ENCODE measurements around the gene RNF25. TPM values are rescaled to one million over a fixed set of nuclear protein-coding genes. Genes with fewer than 3 reads are reported as not detected.
A peak's percentile ranks its signal among the peaks of the same experiment; 100 is the strongest.

RNF25 gene
- polyA plus RNA-seq, 2 of the 4 experiments (the other 2 are of a cell fraction) = 33.8 to 61.5 TPM

DNA sequence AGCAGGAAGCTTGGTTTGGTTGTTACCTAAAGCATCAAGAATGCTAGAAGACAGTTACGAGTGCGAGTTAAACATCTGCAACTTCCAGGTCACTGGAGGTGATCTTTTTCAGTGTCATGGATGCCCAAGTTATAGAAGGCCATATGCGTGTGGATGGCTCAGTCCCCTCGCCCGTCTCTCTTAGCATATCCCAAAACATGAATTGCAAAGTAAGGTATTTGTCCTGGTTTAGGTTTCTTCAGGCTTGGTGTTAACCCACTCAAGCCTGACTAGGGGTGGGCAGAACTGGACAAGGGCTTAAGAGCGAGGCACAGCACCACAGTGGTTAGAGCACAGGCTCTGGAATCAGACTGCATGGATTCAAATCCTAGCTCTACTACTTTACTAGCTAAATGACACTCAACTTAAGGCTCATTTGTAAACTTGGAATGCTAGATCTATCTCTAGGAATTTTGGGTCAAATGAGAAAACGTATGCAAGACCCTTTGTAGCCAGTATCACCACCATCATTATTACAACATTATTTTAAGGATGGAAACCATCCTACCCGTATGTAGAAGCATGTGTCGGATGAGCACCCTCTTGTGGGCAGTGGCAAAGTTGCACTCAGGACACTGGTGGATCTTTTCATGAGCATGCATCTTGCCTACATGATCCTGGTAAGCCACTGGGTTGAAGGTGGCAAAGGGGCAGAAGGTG is 23.6 kb downstream of the RNF25 start:
- CTCF ChIA-PET = interaction anchor here (0.6 to 7.0 kb wide), 26 partner anchors 8 to 461 kb away, joined by 3 to 76 read pairs (median 4); partner anchors contain the start of genes BCS1L, PLCD4, RNF25 and STK36
- WGBS (ENCODE audit: missing lambda C conversion rate) = 59% methylated on average over 9 of the region's 9 CpGs
- POLR2A ChIA-PET = no interaction called here
- no peak for TF ChIP-seq FOXS1 (CRISPR knock-in tag; IDR thresholded peaks at IDR 0.05)
- TF ChIP-seq, protein P1, sequence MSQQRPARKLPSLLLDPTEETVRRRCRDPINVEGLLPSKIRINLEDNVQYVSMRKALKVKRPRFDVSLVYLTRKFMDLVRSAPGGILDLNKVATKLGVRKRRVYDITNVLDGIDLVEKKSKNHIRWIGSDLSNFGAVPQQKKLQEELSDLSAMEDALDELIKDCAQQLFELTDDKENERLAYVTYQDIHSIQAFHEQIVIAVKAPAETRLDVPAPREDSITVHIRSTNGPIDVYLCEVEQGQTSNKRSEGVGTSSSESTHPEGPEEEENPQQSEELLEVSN (IDR thresholded peaks at IDR 0.05; ENCODE audit: borderline replicate concordance, low read depth) = no peak
- TF ChIP-seq EP300 (IDR thresholded peaks at IDR 0.05) = no peak
- no peak for TF ChIP-seq CBX2 (IDR thresholded peaks at IDR 0.05; ENCODE audit: borderline replicate concordance, low read depth)
- TF ChIP-seq MAFK (IDR thresholded peaks at IDR 0.05; ENCODE audit: partially characterized antibody) = no peak
- no peak for TF ChIP-seq GATA3 (IDR thresholded peaks at IDR 0.05; ENCODE audit: borderline replicate concordance)
- TF ChIP-seq CEBPB (IDR thresholded peaks at IDR 0.05) = no peak
- TF ChIP-seq, protein P2, sequence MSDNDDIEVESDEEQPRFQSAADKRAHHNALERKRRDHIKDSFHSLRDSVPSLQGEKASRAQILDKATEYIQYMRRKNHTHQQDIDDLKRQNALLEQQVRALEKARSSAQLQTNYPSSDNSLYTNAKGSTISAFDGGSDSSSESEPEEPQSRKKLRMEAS (IDR thresholded peaks at IDR 0.05) = peak; percentile 59; the same call in 1 of the 2 replicates
- TF ChIP-seq POLR2A (IDR thresholded peaks at IDR 0.05; ENCODE audit: low read length) = no peak
- peak; percentile 63 for TF ChIP-seq SMC3 (IDR thresholded peaks at IDR 0.05)
- no peak for TF ChIP-seq EHF (CRISPR knock-in tag; IDR thresholded peaks at IDR 0.05)
- no peak for TF ChIP-seq MAZ (IDR thresholded peaks at IDR 0.05; ENCODE audit: borderline replicate concordance, low read depth, low read length)
- TF ChIP-seq ZSCAN20 (CRISPR knock-in tag; IDR thresholded peaks at IDR 0.05) = no peak
- TF ChIP-seq RFX5 (IDR thresholded peaks at IDR 0.05) = no peak
- TF ChIP-seq MYC (IDR thresholded peaks at IDR 0.05; ENCODE audit: borderline replicate concordance, low read length) = peak; percentile 38; the same call in 1 of the 2 replicates
- peak; percentile 68 to 73 for TF ChIP-seq RAD21 (conservative IDR thresholded peaks at IDR 0.05 in 1 of 2, IDR thresholded peaks at IDR 0.05 in 1 of 2)
- TF ChIP-seq, protein P3, sequence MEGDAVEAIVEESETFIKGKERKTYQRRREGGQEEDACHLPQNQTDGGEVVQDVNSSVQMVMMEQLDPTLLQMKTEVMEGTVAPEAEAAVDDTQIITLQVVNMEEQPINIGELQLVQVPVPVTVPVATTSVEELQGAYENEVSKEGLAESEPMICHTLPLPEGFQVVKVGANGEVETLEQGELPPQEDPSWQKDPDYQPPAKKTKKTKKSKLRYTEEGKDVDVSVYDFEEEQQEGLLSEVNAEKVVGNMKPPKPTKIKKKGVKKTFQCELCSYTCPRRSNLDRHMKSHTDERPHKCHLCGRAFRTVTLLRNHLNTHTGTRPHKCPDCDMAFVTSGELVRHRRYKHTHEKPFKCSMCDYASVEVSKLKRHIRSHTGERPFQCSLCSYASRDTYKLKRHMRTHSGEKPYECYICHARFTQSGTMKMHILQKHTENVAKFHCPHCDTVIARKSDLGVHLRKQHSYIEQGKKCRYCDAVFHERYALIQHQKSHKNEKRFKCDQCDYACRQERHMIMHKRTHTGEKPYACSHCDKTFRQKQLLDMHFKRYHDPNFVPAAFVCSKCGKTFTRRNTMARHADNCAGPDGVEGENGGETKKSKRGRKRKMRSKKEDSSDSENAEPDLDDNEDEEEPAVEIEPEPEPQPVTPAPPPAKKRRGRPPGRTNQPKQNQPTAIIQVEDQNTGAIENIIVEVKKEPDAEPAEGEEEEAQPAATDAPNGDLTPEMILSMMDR (IDR thresholded peaks at IDR 0.05) = peak; percentile 82
- Histone ChIP-seq H3K27ac (no peak overlapping the region), H3K9me3 (no peaks in the 10 kb centered on the region), H3K4me1 (peaks cover 14% of the 10 kb centered on the region; the same call in 1 of the 3 replicates), H3K4me2 (no peak overlapping the region), H3K4me3 (no peak overlapping the region)
- DNase-seq (ENCODE audit: low read depth in 1 of 2, low spot score in 1 of 2) (peak; percentile 71 to 80), ATAC-seq (peak; percentile 89 to 91), FAIRE-seq (peak; percentile 54)

DNA sequence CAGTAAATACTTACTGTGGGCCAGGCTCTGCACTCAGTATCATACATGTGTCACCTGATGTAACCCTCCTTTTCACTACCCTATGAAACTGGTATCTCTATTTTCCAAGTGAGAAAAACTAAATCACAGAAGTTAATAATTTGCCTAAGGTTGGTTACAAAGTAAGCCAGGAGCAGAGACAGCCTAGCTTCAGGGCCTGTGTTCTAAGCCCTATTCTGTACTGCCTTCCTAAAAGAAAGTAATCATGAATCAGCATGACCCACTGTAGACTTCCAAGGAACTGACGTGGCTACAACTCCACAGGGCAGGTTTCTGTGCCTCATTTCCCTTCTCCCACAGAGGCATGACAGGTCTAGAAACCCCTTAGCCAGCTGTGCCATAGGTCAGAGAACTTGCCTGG is 26.7 kb downstream of the RNF25 start:
- TF ChIP-seq, protein P4, sequence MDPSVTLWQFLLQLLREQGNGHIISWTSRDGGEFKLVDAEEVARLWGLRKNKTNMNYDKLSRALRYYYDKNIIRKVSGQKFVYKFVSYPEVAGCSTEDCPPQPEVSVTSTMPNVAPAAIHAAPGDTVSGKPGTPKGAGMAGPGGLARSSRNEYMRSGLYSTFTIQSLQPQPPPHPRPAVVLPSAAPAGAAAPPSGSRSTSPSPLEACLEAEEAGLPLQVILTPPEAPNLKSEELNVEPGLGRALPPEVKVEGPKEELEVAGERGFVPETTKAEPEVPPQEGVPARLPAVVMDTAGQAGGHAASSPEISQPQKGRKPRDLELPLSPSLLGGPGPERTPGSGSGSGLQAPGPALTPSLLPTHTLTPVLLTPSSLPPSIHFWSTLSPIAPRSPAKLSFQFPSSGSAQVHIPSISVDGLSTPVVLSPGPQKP (IDR thresholded peaks at IDR 0.05; ENCODE audit: low read depth, low read length) = no peak
- no peak for TF ChIP-seq KDM5A (IDR thresholded peaks at IDR 0.05)
- TF ChIP-seq TP53 (CRISPR knock-in tag; IDR thresholded peaks at IDR 0.05) = no peak
- TF ChIP-seq FOSL2 (IDR thresholded peaks at IDR 0.05) = no peak
- no peak for TF ChIP-seq FOSL2 (CRISPR knock-in tag; IDR thresholded peaks at IDR 0.05)
- TF ChIP-seq, protein P5, sequence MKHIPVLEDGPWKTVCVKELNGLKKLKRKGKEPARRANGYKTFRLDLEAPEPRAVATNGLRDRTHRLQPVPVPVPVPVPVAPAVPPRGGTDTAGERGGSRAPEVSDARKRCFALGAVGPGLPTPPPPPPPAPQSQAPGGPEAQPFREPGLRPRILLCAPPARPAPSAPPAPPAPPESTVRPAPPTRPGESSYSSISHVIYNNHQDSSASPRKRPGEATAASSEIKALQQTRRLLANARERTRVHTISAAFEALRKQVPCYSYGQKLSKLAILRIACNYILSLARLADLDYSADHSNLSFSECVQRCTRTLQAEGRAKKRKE (CRISPR knock-in tag; IDR thresholded peaks at IDR 0.05; ENCODE audit: low read depth) = no peak
- TF ChIP-seq ZSCAN20 (CRISPR knock-in tag; IDR thresholded peaks at IDR 0.05) = no peak
- no peak for TF ChIP-seq MAZ (IDR thresholded peaks at IDR 0.05; ENCODE audit: borderline replicate concordance, low read depth, low read length)
- peak in 1 of 2 experiments; percentile 28 for DNase-seq (ENCODE audit: low read depth in 1 of 2, low spot score in 1 of 2)
- CTCF ChIA-PET = interaction anchor here (0.7 to 7.0 kb wide), 3 partner anchors 13 to 347 kb away, joined by 3 to 76 read pairs (median 14); partner anchors contain the start of genes BCS1L and ZNF142
- 43% methylated on average over 1 of the region's 1 CpG for WGBS (ENCODE audit: missing lambda C conversion rate)
- peak in 1 of 2 experiments; percentile 9; a peak in 1 of 6 replicates for ATAC-seq
- Histone ChIP-seq H3K4me3 (no peak overlapping the region), H3K27ac (peak overlapping the region; percentile 23 to 57; a peak in 4 of 6 replicates), H3K9me3 (no peaks in the 10 kb centered on the region), H3K4me1 (peaks cover 14% of the 10 kb centered on the region; the same call in 1 of the 3 replicates), H3K4me2 (no peak overlapping the region)
- no peak for FAIRE-seq
- POLR2A ChIA-PET = no interaction called here

Data from A549 (cell line).